ENCODE measurements around the gene DBH.

DBH gene

DNA sequence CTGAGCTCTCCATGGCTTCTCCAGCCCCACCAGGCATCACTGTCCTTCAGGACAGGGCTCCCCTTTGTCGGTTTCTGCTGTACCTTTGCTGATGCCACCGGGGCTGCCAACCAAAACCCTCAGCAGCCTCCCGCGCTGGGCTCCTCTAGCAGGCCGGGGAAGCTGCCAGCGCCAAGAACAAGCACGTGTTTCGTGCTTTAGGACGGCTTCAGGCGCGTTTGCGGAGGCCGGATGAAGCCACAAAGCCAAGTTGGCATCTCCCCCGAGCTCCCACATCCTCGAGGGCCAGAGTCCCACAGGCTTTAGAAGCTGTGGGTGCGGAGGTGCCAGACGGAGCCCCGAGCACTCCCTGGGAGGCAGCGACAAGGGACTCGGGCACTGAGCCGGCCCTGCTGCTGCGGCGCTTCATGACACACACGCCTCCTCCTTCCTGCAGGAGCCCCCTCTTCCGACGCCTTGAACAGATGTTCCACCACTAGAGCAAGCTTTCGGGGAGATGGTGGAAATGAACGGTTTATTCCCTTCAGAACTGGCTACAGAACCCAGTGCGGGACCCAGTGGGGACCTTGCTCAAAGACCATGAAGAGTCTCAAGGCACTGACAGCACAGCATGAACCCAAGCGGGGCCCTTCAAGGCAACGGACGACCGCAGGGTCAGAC lies 65.3 kb downstream of the DBH start:
- no peak overlapping the region for H3K27ac ChIP-seq
- TF ChIP-seq, protein P1, sequence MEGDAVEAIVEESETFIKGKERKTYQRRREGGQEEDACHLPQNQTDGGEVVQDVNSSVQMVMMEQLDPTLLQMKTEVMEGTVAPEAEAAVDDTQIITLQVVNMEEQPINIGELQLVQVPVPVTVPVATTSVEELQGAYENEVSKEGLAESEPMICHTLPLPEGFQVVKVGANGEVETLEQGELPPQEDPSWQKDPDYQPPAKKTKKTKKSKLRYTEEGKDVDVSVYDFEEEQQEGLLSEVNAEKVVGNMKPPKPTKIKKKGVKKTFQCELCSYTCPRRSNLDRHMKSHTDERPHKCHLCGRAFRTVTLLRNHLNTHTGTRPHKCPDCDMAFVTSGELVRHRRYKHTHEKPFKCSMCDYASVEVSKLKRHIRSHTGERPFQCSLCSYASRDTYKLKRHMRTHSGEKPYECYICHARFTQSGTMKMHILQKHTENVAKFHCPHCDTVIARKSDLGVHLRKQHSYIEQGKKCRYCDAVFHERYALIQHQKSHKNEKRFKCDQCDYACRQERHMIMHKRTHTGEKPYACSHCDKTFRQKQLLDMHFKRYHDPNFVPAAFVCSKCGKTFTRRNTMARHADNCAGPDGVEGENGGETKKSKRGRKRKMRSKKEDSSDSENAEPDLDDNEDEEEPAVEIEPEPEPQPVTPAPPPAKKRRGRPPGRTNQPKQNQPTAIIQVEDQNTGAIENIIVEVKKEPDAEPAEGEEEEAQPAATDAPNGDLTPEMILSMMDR (conservative IDR thresholded peaks at IDR 0.05; ENCODE audit: low read depth): no peak
- DNase-seq (ENCODE audit: low spot score): no peak
- ChIA-PET POLR2A (ENCODE audit: low non-redundant PET) (no interaction called here), CTCF (interaction anchor here (0.5 kb wide), 1 partner anchor 109 kb away, joined by 3 read pairs; no protein-coding TSS in a partner anchor)

DNA sequence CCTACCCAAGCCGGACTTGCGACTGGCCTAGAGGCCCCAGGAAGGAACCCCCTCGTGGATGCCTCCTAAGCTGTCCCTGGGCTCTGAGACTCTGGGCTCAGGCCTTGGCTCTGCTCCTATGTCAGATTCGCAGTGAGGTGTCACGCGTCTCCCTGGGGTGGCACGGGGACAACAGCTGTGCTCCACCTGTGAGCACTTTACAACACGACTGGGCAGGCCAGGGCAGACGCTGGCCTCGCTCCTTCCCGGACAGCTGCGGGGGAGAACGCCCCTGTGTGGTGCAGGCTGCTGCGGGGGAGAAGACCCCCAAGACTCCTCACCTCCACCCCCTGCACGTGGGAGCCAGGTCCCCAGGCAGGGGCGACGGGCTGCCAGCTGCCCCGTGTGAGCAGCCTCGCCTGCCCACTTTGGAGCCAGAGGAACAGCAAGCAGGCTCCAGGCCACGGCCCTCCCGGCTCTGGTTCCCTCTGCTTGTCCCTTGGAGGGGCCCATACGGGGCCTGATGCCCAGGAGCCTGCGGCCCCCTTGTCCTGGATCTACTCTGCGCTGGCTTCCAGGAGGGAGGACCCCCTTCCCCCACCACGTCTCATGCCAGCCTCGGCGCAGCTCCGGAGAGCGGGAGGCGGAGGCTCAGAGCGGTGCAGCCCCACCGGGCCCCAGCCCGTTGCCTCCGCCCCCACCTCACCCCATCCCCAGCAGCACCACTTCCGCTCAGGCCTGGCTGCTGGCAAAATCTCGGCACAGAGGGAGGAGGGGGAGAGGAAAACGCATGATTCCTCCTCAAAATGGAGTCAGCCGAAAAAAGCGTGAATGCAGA lies 66.0 kb downstream of the DBH start:
- no peak overlapping the region for H3K27ac ChIP-seq
- ChIA-PET CTCF (no interaction called here), POLR2A (ENCODE audit: low non-redundant PET) (no interaction called here)
- TF ChIP-seq, protein P1 (conservative IDR thresholded peaks at IDR 0.05; ENCODE audit: low read depth): no peak
- no peak for DNase-seq (ENCODE audit: low spot score)

DNA sequence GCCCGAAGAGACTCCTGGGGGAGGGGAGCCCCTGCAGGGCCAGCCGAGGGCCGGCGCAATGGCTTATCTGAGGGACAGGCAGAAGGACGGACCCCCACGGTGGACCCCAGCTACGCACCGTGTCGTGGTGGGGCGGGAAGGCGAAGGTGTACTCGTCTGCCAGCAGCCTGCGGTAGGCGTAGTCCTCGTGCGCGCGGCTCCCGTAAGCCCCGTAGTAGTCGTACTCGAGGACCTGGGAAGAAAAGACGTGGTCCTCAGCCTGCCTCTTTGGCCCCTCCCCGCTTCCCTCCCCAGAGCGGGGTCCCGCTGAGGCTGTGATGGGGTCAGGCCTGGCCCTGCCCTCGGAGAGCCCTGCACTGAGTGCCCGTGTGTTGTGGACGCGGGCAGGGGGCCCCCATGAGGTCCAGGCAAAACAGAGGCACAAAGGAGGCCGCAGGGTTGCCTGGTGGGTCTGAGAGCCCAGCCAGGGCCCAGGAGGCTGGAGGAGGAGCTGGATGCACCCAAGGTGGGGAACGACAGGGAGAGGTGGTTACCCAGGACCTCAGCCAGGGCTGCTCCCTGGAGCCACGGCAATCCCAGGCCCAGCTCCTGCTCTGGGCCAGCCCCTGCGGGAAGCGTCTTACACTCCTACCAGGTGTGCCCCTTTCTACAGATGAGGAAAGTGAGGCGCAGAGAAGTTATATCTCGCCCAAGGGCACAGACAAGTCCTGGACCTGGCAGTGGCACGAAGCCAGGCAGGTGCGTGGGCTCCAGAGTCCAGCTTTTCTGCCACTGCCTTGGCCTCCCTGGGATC lies 66.8 kb downstream of the DBH start:
- TF ChIP-seq, protein P1 (conservative IDR thresholded peaks at IDR 0.05; ENCODE audit: low read depth): no peak
- CTCF ChIA-PET: no interaction called here

DNA sequence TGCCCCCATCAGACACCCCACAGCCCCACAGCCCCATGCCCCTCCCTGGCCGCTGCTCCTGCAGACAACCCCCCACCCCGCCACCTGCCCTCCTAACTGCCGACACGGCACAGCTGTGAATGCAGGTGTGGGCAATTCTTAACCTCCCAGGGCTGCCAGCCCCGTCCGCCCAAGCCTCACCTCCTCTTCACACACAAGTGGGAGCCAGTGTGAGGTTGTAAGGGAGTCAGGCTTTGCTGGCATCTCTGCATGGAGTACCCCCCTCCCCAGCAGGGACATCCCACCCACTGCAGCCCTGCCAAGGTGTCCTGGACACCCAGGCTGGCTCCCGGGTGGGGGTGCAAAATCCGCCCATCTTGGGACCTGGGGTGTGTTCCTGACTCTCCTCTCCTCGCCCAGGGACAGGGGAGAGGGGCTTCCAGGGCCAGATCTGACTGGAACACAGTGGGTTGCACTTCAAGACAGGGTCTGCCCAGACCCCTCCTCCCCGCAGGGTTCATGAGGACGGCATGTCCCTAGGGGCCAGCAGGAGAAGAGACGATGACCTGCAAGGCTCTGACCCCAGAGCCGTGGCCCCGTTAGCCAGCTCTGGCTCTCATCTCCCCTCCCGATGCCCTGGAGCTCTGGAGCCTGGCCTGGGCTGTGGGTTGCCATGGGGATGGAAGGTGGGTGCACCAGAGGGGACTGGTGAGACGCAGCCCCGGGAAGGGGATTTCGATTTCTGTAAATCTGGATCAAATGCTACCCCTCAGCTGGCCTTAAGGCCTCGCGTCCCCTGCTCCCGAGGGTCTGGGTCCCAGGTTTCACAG lies 67.6 kb downstream of the DBH start:
- ChIA-PET POLR2A (ENCODE audit: low non-redundant PET) (no interaction called here), CTCF (interaction anchor here (0.6 to 0.9 kb wide), 2 partner anchors 19 to 46 kb away, joined by 3 to 4 read pairs; no protein-coding TSS in a partner anchor)
- no peak for DNase-seq (ENCODE audit: low spot score)
- no peak overlapping the region for H3K27ac ChIP-seq
- TF ChIP-seq, protein P1 (conservative IDR thresholded peaks at IDR 0.05; ENCODE audit: low read depth): no peak

More for the DNA sequence above, 66.8 kb downstream of the DBH start:
- H3K27ac ChIP-seq: no peak overlapping the region
- no peak for DNase-seq (ENCODE audit: low spot score)
- POLR2A ChIA-PET (ENCODE audit: low non-redundant PET): no interaction called here

DNA sequence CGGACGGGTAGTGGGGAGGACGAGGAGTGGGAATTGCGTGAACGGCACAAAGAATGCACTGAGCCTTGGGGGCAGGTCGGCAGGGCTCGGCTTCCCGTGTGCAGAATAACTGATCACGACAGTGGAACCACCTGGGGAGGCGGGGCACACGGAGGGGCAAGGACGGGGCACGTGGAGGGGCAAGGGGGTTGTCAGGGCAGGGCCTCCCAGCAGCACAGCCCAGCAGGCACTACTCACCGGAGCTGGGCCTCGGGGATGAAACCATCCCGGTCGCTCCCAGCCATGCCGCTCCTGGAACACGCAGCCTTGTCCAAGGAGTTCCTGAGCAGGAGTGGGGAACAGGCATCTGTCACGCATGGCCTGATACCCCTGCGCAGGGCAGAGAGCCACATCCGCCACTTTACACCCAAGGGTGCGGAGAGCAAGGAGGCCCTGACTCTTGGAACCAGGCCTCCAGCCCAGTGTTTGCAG lies 68.6 kb downstream of the DBH start:
- POLR2A ChIA-PET (ENCODE audit: low non-redundant PET): no interaction called here
- TF ChIP-seq, protein P1 (conservative IDR thresholded peaks at IDR 0.05; ENCODE audit: low read depth): no peak

More for the DNA sequence above, 68.6 kb downstream of the DBH start:
- no peak for DNase-seq (ENCODE audit: low spot score)
- CTCF ChIA-PET: interaction anchor here (0.6 to 0.9 kb wide), 2 partner anchors 18 to 47 kb away, joined by 3 to 4 read pairs; no protein-coding TSS in a partner anchor
- no peak overlapping the region for H3K27ac ChIP-seq

Data from RWPE1 (cell line).